K562 (cell line): ENCODE data around the gene SLC29A2. TPM values are rescaled to one million over a fixed set of nuclear protein-coding genes. Genes with fewer than 3 reads are reported as not detected.

ENCODE experiments used
- CBX8 ChIP-seq: fragments of 200-600 bp; sonication (generic); IDR thresholded peaks from 2 replicates; pipeline ENCODE4 v1.6.1; 2012; ENCODE audit warnings: borderline replicate concordance, mixed run types, low read depth, mild to moderate bottlenecking, moderate library complexity, mixed read lengths, low read length, control low read depth, inconsistent platforms; ENCODE audit not compliant: poor library complexity, severe bottlenecking; ENCODE audit errors: extremely low read depth
- EP400 ChIP-seq: fragments of 450-650 bp; IDR thresholded peaks from 2 replicates; pipeline ENCODE4 v1.6.1; 2017; ENCODE audit warnings: antibody characterized with exemption, mild to moderate bottlenecking, moderate library complexity
- EZH2 ChIP-seq: IDR thresholded peaks from 2 replicates; pipeline ENCODE4 v1.6.1; 2012; ENCODE audit warnings: low read depth, mild to moderate bottlenecking, inconsistent platforms, low read length, borderline replicate concordance
- KDM4B ChIP-seq, 2 experiments: fragments of 450-650 bp in 1 of 2; sonication (generic) in 1 of 2; IDR thresholded peaks; 2 replicates each; pipeline ENCODE4 v1.6.1; 2016 to 2017; ENCODE audit warnings: borderline replicate concordance in 2 of 2, antibody characterized with exemption in 1 of 2, low read depth in 1 of 2, mild to moderate bottlenecking in 1 of 2
- KLF1 ChIP-seq: fragments of 450-650 bp; IDR thresholded peaks from 2 replicates; pipeline ENCODE4 v1.6.1; 2016; ENCODE audit warnings: missing genetic modification characterization, missing compliant biosample characterization
- KLF16 ChIP-seq: IDR thresholded peaks from 2 replicates; pipeline ENCODE4 v1.6.1; 2016; ENCODE audit warnings: antibody characterized with exemption
- PTBP1 ChIP-seq: fragments of 200-400 bp; formaldehyde crosslinking; IDR thresholded peaks from 2 replicates; pipeline ENCODE4 v1.6.1; 2017; ENCODE audit warnings: low read depth, low read length
- TEAD4 ChIP-seq, 2 experiments: sonication (generic) in 1 of 2; formaldehyde crosslinking in 1 of 2; IDR thresholded peaks; 2 replicates each; pipeline versions ENCODE4 v1.6.1 to v1.8.0; 2012 to 2022; ENCODE audit warnings: borderline replicate concordance in 1 of 2, inconsistent platforms in 1 of 2, low read length in 1 of 2, mild to moderate bottlenecking in 1 of 2, missing genetic modification reagents in 1 of 2
- ZKSCAN3 ChIP-seq: fragments of 250-450 bp; sonication (Bioruptor Pico); IDR thresholded peaks from 2 replicates; pipeline ENCODE4 v1.4.0; 2020
- ZNF561 ChIP-seq: fragments of 450-650 bp; formaldehyde crosslinking; conservative IDR thresholded peaks from 2 replicates; pipeline ENCODE4 v1.4.0; 2020; ENCODE audit warnings: mild to moderate bottlenecking, moderate library complexity
- ZNF583 ChIP-seq: fragments of 250-450 bp; sonication (Bioruptor Pico); IDR thresholded peaks from 2 replicates; pipeline ENCODE4 v1.4.0; 2020
- ZNF75A ChIP-seq: fragments of 450-650 bp; formaldehyde crosslinking; IDR thresholded peaks from 2 replicates; pipeline ENCODE4 v1.4.0; 2020; ENCODE audit warnings: mild to moderate bottlenecking
- polyA plus RNA-seq, 8 experiments: library from polyadenylated mRNA; depleted of rRNA in 4 of 8; stranded (reverse) in 5 of 8; unstranded in 3 of 8; fragments of >200 nt; fragmentation: Nextera tagmentation in 2 of 8; fragmentation: Illumina TruSeq in 1 of 8; extraction: Ambion mirVana in 2 of 8; extraction: Trizol in 1 of 8; gene quantifications; 2 replicates each; pipeline versions ENCODE4 v1.2.1 to v1.2.3, GENCODE V29; 2011 to 2014; ENCODE audit warnings: inconsistent platforms in 1 of 8, missing spikeins in 1 of 8
- total RNA-seq, 7 experiments: library from RNA; depleted of rRNA in 6 of 7; stranded (reverse); fragments of >200 nt in 6 of 7; fragmentation: Illumina TruSeq in 2 of 7; extraction: Trizol in 2 of 7; gene quantifications; 2 replicates each; pipeline versions ENCODE4 v1.2.1 to v1.2.3, GENCODE V29; 2011 to 2021; ENCODE audit warnings: low replicate concordance in 1 of 7
- TF ChIP-seq, protein P1 (sequence below): fragments of 450-650 bp; conservative IDR thresholded peaks from 2 replicates; pipeline ENCODE4 v1.6.1; 2016; ENCODE audit warnings: missing genetic modification characterization, low read depth, mild to moderate bottlenecking, control low read depth, missing compliant biosample characterization
- TF ChIP-seq, protein P2 (sequence below): sonication (generic); formaldehyde crosslinking; IDR thresholded peaks from 2 replicates; pipeline ENCODE4 v1.8.1; 2023; ENCODE audit warnings: mild to moderate bottlenecking, missing genetic modification reagents
- TF ChIP-seq, protein P3 (sequence below): fragments of 250-450 bp; sonication (Bioruptor Pico); IDR thresholded peaks from 2 replicates; pipeline ENCODE4 v1.5.0; 2020; ENCODE audit warnings: mild to moderate bottlenecking
- TF ChIP-seq, protein P4 (sequence below): sonication (generic); formaldehyde crosslinking; IDR thresholded peaks from 2 replicates; pipeline ENCODE4 v1.8.0; 2022; ENCODE audit warnings: missing genetic modification reagents, mild to moderate bottlenecking, moderate library complexity, borderline replicate concordance
- TF ChIP-seq, protein P5 (sequence below), 2 experiments: IDR thresholded peaks in 1 of 2; conservative IDR thresholded peaks in 1 of 2; 2 replicates each; pipeline ENCODE4 v1.6.1; 2016; ENCODE audit warnings: low read depth in 2 of 2, mild to moderate bottlenecking in 1 of 2, missing compliant biosample characterization in 1 of 2, missing genetic modification characterization in 1 of 2, moderate library complexity in 1 of 2

SLC29A2 gene
- total and polyA plus RNA-seq, 9 of the 15 experiments (the other 6 are each of a cell fraction or from before 2014, with no cell fraction given), result 2.4 to 48.6 (median 14.2) TPM

DNA sequence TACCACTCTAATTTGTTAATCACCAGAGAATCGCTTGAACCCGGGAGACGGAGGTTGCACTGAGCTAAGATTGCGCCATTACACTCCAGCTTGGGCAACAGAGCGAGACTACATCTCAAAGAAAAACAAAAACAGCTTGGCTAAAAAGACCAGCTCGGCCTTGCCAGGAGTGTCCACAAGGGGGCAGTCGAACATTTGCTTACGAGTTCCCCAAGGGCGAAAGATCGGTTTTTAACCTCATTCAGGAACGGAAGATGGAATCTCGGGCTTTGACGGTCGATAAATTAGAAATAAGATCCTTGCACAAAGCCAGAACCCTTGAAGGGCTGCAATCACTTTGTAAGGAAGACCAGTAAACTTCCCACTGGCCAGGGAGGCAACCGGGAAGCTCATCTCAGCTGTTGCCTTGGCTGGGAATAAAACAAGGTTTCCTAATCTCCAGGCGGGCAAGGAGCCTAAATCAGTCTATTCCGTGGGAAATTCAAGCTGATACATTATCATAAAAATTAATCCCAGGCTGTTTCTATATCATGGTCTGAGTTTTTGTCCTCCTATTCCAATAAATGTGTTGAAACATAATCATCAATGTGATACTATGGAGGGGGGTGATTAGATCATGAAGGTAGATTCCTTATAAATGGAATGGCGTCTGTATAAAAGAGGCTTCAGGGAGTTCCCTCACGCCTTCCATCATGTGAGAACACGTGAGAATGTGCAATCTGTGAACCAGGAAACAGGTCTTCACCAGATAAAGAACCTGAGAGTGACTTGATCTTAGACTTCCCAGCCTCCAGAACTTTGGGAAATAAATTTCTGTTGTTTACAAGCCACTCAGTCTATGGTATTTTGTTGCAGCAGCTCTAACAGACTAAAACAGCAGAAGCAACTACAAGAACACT is 14.9 kb upstream of the SLC29A2 start (continued):
- TF ChIP-seq ZNF561 (CRISPR knock-in tag) (no peak), EP400 (0 out of 2 replicates have a peak, but pooled peaks have one; percentile 14), TEAD4 (IDR thresholded peaks at IDR 0.05; ENCODE audit: low read length) (no peak), TEAD4 (CRISPR knock-in tag; IDR thresholded peaks at IDR 0.05; ENCODE audit: borderline replicate concordance) (no peak), PTBP1 (no peak), ZNF583 (no peak), KDM4B (IDR thresholded peaks at IDR 0.05; ENCODE audit: borderline replicate concordance in 2 of 2, low read depth in 1 of 2) (no peak), CBX8 (no peak), KLF1 (tag) (no peak), EZH2 (no peak), KLF16 (peak; percentile 40; the same call in 1 of the 2 replicates), ZNF75A (CRISPR knock-in tag) (no peak), ZKSCAN3 (CRISPR knock-in tag) (no peak)
- TF ChIP-seq, protein P1, sequence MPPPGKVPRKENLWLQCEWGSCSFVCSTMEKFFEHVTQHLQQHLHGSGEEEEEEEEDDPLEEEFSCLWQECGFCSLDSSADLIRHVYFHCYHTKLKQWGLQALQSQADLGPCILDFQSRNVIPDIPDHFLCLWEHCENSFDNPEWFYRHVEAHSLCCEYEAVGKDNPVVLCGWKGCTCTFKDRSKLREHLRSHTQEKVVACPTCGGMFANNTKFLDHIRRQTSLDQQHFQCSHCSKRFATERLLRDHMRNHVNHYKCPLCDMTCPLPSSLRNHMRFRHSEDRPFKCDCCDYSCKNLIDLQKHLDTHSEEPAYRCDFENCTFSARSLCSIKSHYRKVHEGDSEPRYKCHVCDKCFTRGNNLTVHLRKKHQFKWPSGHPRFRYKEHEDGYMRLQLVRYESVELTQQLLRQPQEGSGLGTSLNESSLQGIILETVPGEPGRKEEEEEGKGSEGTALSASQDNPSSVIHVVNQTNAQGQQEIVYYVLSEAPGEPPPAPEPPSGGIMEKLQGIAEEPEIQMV (tag), result no peak
- TF ChIP-seq, protein P2, sequence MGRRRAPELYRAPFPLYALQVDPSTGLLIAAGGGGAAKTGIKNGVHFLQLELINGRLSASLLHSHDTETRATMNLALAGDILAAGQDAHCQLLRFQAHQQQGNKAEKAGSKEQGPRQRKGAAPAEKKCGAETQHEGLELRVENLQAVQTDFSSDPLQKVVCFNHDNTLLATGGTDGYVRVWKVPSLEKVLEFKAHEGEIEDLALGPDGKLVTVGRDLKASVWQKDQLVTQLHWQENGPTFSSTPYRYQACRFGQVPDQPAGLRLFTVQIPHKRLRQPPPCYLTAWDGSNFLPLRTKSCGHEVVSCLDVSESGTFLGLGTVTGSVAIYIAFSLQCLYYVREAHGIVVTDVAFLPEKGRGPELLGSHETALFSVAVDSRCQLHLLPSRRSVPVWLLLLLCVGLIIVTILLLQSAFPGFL (CRISPR knock-in tag), result no peak
- TF ChIP-seq, protein P3, sequence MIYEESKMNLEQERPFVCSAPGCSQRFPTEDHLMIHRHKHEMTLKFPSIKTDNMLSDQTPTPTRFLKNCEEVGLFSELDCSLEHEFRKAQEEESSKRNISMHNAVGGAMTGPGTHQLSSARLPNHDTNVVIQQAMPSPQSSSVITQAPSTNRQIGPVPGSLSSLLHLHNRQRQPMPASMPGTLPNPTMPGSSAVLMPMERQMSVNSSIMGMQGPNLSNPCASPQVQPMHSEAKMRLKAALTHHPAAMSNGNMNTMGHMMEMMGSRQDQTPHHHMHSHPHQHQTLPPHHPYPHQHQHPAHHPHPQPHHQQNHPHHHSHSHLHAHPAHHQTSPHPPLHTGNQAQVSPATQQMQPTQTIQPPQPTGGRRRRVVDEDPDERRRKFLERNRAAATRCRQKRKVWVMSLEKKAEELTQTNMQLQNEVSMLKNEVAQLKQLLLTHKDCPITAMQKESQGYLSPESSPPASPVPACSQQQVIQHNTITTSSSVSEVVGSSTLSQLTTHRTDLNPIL (CRISPR knock-in tag), result no peak
- TF ChIP-seq, protein P4, sequence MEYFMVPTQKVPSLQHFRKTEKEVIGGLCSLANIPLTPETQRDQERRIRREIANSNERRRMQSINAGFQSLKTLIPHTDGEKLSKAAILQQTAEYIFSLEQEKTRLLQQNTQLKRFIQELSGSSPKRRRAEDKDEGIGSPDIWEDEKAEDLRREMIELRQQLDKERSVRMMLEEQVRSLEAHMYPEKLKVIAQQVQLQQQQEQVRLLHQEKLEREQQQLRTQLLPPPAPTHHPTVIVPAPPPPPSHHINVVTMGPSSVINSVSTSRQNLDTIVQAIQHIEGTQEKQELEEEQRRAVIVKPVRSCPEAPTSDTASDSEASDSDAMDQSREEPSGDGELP, result no peak
- TF ChIP-seq, protein P5, sequence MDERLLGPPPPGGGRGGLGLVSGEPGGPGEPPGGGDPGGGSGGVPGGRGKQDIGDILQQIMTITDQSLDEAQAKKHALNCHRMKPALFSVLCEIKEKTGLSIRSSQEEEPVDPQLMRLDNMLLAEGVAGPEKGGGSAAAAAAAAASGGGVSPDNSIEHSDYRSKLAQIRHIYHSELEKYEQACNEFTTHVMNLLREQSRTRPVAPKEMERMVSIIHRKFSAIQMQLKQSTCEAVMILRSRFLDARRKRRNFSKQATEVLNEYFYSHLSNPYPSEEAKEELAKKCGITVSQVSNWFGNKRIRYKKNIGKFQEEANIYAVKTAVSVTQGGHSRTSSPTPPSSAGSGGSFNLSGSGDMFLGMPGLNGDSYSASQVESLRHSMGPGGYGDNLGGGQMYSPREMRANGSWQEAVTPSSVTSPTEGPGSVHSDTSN (CRISPR knock-in tag; IDR thresholded peaks at IDR 0.05; ENCODE audit: low read depth), result no peak
- TF ChIP-seq, protein P5 (tag; conservative IDR thresholded peaks at IDR 0.05; ENCODE audit: low read depth), result peak; percentile 61
